Stimulated activated naive CD4-positive, alpha-beta T cell treated with Interleukin-2 at 50 U/mL for 16 hours (primary cell): Measurements from ENCODE around the gene CLDN5.

ENCODE experiments used
- DNase-seq: peaks from one replicate; lab custom pipeline; 2025; lab: John Stamatoyannopoulos, UW

Gene CLDN5

DNA sequence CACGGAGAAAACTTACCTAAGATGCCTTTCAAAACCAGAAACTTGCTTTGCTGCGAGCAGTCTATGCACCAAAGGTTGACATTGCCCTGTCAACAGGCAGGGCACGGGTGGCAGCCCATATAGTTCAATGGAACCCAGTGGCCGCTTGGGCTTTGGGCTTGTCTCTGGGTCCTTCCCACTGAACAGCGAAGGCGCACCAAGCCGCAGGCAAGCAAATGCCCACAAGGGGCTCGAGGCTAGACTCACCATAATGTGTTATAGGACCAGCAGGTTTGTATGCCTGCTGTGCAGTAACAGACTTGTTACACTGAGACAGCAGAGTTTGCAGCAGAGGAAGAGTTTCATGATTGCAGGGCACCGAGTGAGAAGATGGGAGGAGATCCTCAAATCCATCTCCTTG, 20.3 kb downstream of the CLDN5 start:
- DNase-seq = no peak

DNA sequence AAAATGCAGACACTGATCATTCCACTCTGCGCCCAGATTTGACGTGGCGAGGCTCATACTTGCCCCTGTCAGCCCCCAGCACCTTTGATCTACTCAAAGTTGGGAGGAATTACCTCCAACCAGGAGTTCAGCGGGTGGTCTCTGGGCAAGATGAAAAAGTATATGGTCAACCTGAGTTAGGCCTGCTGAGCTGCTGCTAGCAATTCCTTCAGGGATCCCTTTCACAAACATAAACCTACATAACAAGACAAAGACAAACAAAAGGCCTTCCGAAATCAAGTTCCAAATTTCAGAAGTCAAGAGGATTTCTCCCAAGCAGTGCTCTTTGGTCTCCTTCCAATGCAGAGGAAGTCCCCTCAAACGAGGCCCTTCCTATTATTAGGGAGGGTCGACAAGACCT, 20.8 kb downstream of the CLDN5 start:
- DNase-seq = no peak

DNA sequence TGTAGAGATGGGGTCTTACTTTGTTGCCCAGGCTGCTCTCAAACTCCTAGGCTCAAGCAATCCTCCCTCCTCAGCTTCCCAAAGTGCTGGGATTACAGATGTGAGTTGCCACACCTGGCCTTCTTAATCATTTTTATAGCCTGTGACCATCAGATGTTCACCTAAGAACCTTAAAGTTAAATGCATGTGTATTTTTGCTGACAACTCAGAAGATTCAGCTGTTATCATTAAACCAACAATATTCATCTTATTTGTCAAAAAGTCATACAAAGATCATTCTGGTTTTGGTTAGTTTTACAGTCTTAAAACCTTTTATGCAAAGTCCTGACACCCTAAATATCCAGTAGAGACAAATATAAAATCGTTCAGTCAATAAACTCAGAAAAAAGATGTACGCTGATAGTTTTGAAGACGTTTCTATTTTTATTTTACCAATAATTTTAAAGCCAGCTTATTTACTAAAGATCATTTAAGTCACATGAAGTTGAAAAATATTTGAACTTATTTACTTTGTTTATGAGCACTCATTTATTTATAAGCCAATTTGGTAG, 22.2 kb downstream of the CLDN5 start:
- no peak for DNase-seq

DNA sequence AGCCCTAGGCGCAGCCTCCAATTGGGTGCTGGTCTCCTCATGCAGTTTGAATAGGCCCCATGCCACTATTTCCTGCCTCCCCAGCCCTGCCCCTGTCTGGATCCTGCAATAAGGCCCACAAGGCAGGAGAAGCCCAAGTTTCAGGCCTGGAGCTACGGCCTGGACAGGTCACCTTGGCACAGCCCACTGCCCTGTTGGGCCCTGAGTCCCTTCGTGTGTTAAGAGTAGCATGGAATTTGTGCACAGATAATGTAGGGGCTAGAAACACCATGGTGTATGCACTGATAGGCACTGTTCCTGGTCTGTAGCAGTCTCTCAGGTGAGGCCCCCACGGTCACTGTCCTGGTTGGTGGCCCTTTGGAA, 24.3 kb downstream of the CLDN5 start:
- DNase-seq = no peak

DNA sequence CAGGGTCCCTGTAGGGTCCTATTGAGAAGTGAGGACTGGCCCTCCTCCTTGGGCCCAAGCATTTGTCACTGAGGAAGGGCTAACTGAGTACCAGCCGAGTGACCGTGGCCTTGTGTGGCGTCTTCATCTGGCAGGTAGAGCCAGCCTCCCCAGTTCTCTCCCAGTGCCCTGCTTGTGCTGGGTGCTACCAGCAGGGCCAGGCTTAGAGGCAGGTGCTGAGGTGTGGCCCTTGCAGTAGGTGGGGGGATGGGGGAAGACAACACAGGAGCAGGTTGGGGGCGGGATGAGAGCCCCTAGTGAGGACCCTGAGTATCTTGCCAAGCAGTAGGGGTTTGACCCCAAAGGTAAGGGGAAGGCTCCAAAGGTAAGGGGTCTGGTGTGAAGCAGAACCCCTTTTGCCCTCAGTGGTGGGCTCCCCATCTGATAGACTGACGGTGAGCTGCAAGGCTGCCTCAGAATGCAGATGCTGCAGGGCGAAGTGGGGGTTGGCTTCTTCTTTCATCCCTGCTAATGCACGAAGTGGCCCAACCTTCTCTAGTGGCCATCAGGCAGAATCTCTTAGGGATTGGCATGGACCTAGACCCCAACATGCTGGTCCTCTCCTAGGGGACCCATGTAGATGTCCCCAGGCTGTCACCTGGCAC, 24.9 kb downstream of the CLDN5 start:
- no peak for DNase-seq

DNA sequence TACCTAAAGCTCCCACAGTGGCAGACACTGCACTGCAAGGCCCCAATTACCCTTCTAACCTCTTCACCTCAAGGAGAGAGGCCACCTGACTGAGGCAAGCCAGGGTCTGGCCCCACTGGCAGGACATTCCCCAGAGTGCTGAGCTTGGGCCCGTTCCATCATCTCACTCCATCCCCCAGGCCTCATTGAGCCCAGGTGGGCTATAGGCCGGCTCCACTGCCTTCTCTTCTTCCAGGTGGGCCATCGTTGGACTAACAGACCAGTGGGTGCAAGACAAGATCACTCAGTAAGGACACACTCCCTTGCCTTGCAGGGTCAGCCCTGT, 25.4 kb downstream of the CLDN5 start:
- no peak for DNase-seq

DNA sequence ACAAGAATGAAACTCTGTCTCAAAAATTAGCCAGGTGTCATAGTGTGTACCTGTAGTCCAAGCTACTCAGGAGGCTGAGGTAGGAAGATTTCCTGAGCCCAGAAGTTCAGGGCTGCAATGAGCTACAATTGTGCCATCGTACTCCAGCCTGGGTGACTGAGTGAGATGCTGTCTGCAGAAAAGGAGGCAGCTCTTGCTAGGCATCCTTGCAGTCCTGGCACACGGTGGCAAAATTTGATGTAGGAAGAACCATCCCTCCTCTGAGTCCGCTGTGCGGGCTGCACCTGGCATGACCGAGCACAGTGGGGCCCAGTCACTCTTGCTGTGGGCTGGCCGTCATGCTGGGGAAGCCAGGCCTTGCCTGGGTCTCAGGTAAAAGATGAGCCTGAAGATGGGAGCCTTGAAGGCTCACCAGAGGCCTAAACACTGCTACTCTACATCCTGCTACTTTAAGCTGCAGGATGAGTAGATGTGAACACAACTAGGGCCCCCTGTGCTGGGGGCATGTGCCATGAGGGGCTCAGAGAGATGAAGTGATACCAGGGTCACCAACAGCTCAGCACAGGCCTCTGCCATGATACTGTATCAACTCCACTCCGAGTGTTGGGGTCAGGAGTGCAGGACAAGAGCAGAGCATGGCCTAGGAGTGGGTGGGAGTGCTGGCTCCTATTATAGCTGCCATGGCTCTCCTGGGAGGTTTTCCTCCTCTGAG, 25.9 kb downstream of the CLDN5 start:
- no peak for DNase-seq

DNA sequence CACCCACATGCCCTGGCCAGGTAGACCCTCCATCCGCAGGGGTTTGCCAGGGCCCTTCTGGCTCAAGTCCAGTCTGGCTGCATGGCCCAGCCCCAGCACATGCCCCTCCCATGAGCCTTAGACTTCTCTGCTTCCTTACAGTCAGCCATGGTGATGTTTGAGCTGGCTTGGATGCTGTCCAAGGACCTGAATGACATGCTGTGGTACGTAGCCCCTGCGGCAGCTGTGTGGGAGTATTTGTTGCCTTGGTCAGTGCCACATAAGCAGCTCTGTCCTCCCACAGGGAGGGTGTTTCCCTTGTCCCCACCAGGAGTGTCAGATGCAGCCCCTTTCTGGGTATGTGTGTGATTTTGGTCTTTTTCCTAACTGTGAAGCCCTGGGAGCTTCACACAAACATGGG, 27.0 kb downstream of the CLDN5 start:
- no peak for DNase-seq

DNA sequence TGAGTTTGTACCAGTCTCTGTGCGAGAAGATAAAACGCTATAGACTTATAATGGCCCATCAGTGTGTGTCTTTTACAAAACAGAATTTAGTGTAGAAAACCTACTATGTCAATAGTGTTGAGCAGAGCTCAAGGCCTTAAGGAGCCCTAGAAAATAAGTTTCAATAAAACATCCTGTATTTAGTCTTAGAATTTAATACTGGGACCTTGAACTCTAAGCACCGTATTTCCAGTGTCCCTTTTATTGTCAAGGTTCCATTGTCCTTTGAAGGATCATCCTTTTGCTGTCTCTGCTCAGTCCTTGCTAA, 27.9 kb downstream of the CLDN5 start:
- DNase-seq = no peak

DNA sequence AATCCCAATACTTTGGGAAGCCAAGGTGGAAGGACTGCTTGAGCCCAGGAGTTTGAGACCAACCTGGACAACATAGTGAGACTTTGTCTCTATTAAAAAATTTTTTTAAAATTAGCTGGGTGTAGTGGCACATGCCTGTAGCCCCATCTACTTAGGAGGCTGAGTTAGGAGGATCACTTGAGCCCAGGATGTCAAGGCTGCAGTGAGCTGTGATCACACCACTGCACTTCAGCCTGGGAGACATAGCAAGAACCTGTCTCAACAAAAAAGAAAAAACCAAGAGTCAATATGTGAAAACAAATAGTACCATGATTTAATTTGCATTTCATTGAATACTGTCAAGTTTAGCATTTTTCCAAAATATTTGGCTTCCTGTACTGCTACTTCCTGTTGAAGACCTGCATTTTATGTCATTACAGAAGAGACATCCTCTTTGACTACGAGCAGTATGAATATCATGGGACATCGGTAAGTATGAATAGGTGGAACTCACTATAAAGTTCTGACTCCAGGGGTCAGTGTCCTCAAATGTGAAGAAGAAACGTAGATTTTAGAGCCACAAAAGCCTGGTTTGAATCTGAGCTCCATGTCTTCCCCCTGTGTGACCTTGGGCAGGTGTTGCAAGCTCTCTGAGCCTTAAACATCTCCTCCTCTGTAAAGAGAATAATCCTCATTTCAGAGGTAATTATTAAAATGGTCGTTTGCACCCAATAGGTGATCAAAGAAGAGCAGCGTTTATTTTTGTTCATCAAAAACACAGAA, 28.5 kb downstream of the CLDN5 start:
- DNase-seq = no peak

DNA sequence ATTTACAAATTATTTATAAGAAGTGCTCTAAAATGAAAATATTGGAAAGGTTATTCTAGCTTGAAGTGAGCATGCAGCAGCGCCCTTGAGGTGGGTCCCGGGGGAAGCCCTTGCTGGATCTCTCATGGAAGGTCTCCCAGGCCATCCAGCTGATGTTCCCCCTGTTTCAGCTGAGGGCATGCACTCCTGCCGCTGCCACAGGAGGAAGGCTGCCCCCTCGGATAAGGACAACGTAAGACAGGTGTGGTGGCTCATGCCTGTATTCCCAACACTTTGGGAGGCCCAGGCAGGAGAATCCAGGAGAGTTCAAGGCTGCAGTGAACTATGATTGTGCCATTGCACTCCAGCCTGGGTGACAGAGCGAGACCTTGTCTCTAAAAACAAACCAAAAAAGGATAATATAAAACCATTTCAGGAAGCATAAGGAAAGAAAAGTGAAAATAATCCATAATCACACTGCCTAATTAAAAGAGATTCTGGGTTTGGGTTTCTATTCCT, 29.5 kb downstream of the CLDN5 start:
- DNase-seq = no peak

DNA sequence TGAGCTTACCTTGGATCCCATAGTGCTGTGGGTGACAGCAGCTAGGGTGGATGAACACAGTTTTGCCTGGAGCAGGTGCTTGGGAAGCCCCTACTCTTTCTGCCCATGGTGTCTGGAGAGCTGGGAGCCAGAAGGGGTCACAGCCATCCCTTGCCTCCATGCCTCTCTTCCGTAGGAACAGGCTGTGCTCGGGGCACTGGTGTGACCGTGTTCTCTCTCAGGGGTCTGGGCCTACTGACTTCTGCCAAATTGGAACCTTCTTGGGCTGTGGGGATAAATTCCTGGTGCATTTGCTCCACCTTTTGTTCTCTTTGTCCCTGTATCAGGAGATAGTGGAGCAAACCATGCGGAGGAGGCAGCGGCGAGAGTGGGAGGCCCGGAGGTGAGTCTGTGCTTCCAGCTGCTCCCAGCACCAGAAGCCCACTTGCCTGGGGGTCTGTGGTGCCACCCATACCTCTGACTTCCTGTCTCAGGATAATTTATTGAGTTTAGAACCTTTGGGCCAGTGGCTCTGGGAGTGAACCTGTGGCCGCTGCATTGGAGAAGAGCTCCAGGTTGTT, 30.1 kb downstream of the CLDN5 start:
- DNase-seq = no peak

DNA sequence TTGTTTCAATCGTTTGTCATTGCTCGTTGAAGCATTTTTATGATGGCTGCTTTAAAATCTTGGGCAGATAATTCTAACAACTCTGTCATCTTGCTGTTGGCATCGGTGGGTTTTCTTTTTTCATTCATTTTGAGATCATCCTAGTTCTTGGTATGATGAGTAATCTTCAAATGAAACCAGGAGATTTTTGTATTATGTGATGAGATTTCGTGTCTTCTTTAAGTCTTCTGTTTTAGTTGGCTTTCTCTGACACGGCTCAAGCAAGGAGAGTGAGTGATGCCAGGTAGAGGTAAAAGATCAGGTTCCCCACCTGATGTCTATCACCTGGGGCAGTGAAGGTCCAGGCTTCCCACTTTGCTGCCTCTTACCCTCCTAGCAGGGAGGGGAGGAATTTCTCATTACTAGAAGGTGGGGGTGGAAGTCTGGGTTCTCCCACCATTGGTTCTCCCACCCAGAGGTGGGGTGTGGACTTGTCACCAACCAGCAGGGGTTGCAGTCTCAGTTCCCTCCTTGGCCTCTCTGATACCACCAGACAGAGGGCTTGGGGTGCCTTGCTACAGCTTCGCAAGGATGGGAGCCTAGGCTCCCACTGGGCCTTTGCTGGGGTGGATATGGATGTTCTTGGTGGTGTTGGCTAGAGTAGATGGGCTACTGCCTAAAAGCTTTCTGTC, 31.6 kb downstream of the CLDN5 start:
- no peak for DNase-seq

DNA sequence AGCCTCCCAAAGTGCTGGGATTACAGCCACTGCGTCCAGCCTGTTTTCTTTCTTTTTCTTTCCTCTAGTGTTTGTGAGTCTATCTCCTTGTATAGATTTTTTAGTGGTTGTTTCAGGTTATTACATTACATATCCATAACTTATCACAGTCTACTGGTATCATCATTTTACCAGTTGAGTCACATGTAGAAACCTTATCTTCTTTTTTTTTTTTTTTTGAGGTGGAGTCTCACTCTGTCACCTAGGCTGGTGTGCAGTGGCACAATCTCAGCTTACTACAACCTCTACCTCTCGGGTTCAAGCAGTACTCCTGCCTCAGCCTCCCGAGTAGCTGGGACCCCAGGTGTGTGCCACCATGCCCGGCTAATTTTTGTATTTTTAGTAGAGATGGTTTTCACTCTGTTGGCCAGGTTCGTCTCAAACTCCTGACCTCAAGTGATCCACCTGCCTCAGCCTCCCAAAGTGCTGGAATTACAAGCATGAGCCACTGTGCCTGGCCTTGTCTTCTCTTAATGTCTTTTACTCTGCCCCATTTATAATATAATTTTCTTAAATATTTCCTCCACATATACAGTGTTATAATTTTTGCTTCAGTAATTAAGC, 33.5 kb downstream of the CLDN5 start:
- DNase-seq = no peak

DNA sequence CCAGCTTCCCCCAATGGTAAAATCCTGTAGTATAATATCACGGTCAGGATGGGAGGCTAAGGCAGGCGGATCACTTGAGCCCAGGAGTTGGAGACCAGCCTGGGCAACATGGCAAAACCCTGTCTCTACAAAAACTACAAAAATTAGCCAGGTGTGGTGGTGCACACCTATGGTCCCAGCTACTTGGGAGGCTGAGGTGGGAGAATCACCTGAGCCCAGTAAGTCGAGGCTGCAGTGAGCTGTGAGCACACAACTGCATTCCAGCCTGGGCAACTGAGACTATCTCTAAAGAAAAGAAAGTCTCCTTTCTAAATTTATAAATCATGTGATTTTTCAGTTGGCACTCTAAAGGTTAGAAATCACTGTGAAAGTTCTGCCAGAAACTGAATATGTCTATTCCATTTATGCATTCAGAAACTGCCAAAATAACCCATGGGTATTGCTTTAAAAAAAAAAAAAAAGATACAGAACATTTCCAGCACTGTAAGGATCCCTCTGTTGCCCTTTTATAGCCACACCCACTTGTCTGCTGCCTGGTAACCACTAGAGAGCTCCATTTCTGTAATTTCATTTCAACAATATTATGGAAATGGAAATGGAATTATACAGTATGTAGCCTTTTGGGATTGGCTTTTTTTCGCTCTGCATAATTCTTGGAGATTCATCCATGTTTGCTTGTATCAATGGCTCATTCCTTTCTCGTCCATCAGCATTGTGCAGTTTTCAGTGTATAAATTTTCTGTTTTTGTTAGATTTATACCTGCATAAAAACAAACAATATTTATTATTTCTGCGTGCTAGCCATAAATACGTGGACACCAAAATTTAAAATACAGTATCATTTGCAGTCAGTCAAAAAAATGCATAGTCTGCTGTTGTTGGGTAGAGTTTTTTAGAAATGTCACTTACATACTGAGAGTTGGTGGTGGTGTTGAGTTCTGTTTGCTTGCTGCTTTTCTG, 35.0 kb downstream of the CLDN5 start:
- no peak for DNase-seq

DNA sequence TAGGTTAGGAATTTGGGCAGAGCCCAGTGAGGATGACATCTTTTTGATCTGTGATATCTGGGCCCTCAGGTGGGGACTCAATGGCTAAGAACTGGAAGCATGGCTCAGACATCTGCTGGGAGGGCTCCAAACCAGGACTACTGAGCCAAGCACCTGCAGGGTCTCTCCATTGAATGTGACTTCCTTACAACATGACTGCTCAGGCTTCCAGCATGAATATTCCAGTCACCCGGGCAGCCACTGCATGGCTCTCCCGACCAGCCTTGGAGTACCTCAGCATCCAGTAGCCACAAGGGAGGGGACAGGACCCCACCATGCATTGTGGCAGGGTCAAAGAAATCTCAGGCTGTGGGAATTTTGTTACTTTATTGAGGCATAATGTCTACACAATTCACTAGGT, 35.9 kb downstream of the CLDN5 start:
- no peak for DNase-seq

DNA sequence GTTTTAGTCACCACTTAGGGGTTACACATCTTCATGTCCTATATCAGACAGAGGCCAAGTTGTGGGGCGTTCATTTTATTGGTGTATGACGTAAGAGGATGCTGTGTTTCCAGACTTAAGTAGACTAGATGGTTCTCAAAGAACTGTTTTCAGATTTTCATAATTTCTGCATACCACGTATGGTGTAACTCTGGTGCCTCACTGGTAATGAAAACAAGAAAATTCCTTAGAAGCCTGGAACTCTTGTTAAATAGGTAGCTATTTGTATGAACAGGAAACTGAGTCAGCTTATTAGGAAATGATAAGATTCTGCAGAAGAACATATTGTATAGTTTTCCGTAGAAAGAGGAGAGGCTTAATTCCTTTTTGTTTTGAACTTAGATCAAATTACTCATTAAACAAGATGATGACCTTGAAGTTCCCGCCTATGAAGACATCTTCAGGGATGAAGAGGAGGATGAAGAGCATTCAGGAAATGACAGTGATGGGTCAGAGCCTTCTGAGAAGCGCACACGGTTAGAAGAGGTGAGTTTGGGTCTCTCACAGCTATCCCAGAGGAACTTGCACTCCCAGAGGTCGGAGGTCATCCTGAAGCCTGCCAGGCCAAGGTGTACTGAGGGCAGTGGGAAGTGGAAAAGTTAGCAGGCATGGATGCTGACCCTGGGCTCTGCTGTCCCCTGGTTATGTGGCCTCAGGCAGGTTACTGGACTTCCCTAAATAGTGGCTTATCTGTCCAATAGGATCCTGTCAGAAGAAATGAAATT, 40.5 kb downstream of the CLDN5 start:
- no peak for DNase-seq

DNA sequence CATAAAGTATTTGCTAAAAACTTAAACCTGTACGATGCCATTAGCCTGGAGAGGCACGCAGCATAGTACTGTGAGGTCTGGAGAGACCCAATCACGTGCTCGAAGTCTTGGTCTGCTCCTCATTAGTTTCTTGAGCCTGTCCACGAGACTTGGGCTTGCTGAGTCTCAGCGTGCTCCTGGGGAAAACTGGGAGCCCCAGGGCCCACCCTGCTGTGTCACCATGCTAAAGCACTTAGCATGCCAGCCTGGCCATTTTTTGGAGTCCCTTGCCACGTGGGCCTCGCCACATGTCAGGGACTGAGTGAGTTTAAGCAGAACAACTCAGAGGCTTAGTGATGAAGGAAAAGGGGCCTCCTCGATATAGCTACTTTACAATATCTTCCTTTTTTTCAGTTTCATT, 41.9 kb downstream of the CLDN5 start:
- DNase-seq = no peak

DNA sequence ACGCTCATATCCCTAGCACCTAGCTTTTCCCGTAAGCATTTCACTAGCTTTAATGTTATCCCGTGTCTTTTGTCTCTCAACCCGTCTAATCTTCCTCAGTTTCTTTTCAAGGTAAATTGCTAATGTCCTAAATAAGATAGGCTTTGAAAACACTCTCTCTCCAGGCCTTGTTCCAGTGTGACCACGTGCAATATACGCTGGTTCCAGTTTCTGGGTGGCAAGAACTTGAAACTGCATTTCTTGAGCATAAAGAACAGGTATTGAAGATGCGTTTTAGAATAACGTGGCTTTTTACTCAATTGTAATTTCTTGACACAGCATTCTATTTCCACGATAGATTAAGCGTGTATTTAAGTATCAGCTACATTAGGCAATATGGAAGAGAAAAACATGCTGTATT, 43.4 kb downstream of the CLDN5 start:
- no peak for DNase-seq

DNA sequence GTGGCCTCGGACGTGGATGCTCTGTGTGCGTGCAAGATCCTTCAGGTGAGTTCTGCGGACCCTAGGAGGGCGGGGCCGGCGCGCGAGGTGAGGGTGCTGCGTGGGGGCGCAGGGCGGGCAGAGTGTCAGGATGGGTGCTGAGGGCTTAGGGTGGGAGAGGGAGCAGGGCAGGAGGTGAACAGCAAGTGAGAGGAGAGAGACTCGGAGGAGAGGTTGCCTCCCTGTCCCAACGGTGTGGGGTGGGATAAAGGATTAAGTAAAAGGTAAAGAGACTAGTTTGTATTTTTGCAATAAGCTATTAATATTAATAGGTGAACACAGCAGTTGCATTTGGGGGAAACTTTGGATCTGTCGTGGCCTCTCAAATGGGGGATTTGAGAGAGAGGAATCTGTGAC, 44.0 kb downstream of the CLDN5 start:
- DNase-seq = no peak
